HepG2 (cell line): ENCODE data around the gene TEX26.

Source experiments
- EEA1 ChIP-seq: sonication (generic); formaldehyde crosslinking; IDR thresholded peaks from 2 replicates; pipeline ENCODE4 v1.5.1; 2020; ENCODE audit warnings: mild to moderate bottlenecking, missing genetic modification reagents, borderline replicate concordance
- KLF13 ChIP-seq: sonication (generic); formaldehyde crosslinking; IDR thresholded peaks from 2 replicates; pipeline ENCODE4 v1.4.0; 2020; ENCODE audit warnings: mild to moderate bottlenecking, missing genetic modification reagents
- PATZ1 ChIP-seq: sonication (generic); formaldehyde crosslinking; IDR thresholded peaks from 2 replicates; pipeline ENCODE4 v1.4.0; 2020; ENCODE audit warnings: missing genetic modification reagents
- POLR2A ChIP-seq, 2 experiments: IDR thresholded peaks; 2 replicates each; pipeline ENCODE4 v1.6.1; 2011; ENCODE audit warnings: low read depth in 2 of 2, low read length in 2 of 2, mild to moderate bottlenecking in 1 of 2, moderate library complexity in 1 of 2; ENCODE audit not compliant: insufficient read depth in 1 of 2
- POLR2AphosphoS2 ChIP-seq: IDR thresholded peaks from 2 replicates; pipeline ENCODE4 v1.6.1; 2011; ENCODE audit warnings: low read depth, low read length, improper control_type of control experiment
- TBP ChIP-seq: sonication (generic); formaldehyde crosslinking; IDR thresholded peaks from 2 replicates; pipeline ENCODE4 v1.5.0; 2020; ENCODE audit warnings: missing genetic modification reagents
- TSC22D2 ChIP-seq: sonication (generic); formaldehyde crosslinking; IDR thresholded peaks from 2 replicates; pipeline ENCODE4 v1.5.1; 2020; ENCODE audit warnings: missing genetic modification reagents, mild to moderate bottlenecking, borderline replicate concordance
- ZUFSP ChIP-seq: sonication (generic); formaldehyde crosslinking; IDR thresholded peaks from 2 replicates; pipeline ENCODE4 v1.9.0; 2021; ENCODE audit warnings: missing genetic modification reagents, mild to moderate bottlenecking, borderline replicate concordance
- TF ChIP-seq, protein P1 (sequence below), 2 experiments: IDR thresholded peaks; 2 replicates each; pipeline ENCODE4 v1.6.1; 2011 to 2012; ENCODE audit warnings: low read length in 2 of 2, borderline replicate concordance in 1 of 2, low read depth in 1 of 2, mild to moderate bottlenecking in 1 of 2, moderate library complexity in 1 of 2

- no peak for TF ChIP-seq ZUFSP (CRISPR knock-in tag)
- TF ChIP-seq EEA1 (CRISPR knock-in tag): no peak
- TF ChIP-seq PATZ1 (CRISPR knock-in tag): no peak
- no peak for TF ChIP-seq TBP (CRISPR knock-in tag)
- TF ChIP-seq, protein P1, sequence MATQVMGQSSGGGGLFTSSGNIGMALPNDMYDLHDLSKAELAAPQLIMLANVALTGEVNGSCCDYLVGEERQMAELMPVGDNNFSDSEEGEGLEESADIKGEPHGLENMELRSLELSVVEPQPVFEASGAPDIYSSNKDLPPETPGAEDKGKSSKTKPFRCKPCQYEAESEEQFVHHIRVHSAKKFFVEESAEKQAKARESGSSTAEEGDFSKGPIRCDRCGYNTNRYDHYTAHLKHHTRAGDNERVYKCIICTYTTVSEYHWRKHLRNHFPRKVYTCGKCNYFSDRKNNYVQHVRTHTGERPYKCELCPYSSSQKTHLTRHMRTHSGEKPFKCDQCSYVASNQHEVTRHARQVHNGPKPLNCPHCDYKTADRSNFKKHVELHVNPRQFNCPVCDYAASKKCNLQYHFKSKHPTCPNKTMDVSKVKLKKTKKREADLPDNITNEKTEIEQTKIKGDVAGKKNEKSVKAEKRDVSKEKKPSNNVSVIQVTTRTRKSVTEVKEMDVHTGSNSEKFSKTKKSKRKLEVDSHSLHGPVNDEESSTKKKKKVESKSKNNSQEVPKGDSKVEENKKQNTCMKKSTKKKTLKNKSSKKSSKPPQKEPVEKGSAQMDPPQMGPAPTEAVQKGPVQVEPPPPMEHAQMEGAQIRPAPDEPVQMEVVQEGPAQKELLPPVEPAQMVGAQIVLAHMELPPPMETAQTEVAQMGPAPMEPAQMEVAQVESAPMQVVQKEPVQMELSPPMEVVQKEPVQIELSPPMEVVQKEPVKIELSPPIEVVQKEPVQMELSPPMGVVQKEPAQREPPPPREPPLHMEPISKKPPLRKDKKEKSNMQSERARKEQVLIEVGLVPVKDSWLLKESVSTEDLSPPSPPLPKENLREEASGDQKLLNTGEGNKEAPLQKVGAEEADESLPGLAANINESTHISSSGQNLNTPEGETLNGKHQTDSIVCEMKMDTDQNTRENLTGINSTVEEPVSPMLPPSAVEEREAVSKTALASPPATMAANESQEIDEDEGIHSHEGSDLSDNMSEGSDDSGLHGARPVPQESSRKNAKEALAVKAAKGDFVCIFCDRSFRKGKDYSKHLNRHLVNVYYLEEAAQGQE (IDR thresholded peaks at IDR 0.05; ENCODE audit: borderline replicate concordance in 1 of 2, low read depth in 1 of 2, low read length in 2 of 2): no peak
- no peak for TF ChIP-seq KLF13 (CRISPR knock-in tag)
- no peak for TF ChIP-seq POLR2A (IDR thresholded peaks at IDR 0.05; ENCODE audit: insufficient read depth in 1 of 2, low read depth in 2 of 2, low read length in 2 of 2)
- TF ChIP-seq TSC22D2 (CRISPR knock-in tag): no peak
- no peak for TF ChIP-seq POLR2AphosphoS2
These were observed 51.0 kb downstream of the TEX26 start for GRCh38 chr13:30983431-30983830.
